ENCODE results near the gene GPRC5A. TPM values are rescaled to one million over a fixed set of nuclear protein-coding genes. Genes with fewer than 3 reads are reported as not detected.

The GPRC5A gene
- total and polyA plus RNA-seq, 2 of the 8 experiments (the other 6 are each of a cell fraction or from before 2014, with no cell fraction given): 1.0 to 1.4 TPM

GRCh38 chr12:12877153-12877768, 14.1 kb upstream of the GPRC5A start:
- H2BK5ac ChIP-seq (ENCODE audit: low read depth, low read length): no peak overlapping the region
- DNase-seq (ENCODE audit: low read depth in 1 of 2, low spot score in 2 of 2) (no peak), FAIRE-seq (no peak)
- no peak overlapping the region for H4K5ac ChIP-seq (ENCODE audit: insufficient read length, low read depth, low read length)
- no peaks in the 10 kb centered on the region for H3K27me3 ChIP-seq (replicated peaks in 1 of 4; ENCODE audit: control insufficient read depth in 3 of 4, extremely low read depth in 1 of 4, insufficient read depth in 3 of 4, low read length in 3 of 4)
- H3K4me3 ChIP-seq (ENCODE audit: extremely low read depth in 1 of 4, insufficient read depth in 2 of 4, low read depth in 3 of 4, low read length in 4 of 4): no peak overlapping the region
- no peak overlapping the region for H3K14ac ChIP-seq (ENCODE audit: insufficient read length)
- H3K56ac ChIP-seq (replicated peaks; ENCODE audit: insufficient read length, low read depth, low read length): no peak overlapping the region
- no peak overlapping the region for H2AFZ ChIP-seq (ENCODE audit: low read length)
- peaks cover 0 to 2% (median 0%) of the 10 kb centered on the region in 4 experiments; a peak in 2 of 8 replicates for H3K36me3 ChIP-seq (ENCODE audit: control insufficient read depth in 2 of 4, insufficient read depth in 4 of 4, low read length in 3 of 4)
- ChIA-PET POLR2A (ENCODE audit: partially characterized antibody) (interaction anchor here (0.7 kb wide), 1 partner anchor 189 kb away, joined by 3 read pairs; no protein-coding TSS in a partner anchor), CTCF (ENCODE audit: partially characterized antibody) (interaction anchor here (0.8 to 5.3 kb wide), 8 partner anchors 9 to 87 kb away, joined by 4 to 19 read pairs (median 5); partner anchors contain the start of gene GPRC5A)
- H3K23ac ChIP-seq (ENCODE audit: insufficient read length): no peak overlapping the region
- no peak overlapping the region for H4K91ac ChIP-seq (replicated peaks; ENCODE audit: insufficient read length, low read length)
- peak overlapping the region; percentile 61; the same call in 1 of the 2 replicates for H2BK20ac ChIP-seq (ENCODE audit: low read length)
- no peaks in the 10 kb centered on the region for H3K79me1 ChIP-seq (ENCODE audit: low read depth, low read length)
- no peak overlapping the region for H3K4ac ChIP-seq (replicated peaks; ENCODE audit: insufficient read length, low read depth, low read length)
- TF ChIP-seq CREB1 (IDR thresholded peaks at IDR 0.05) (no peak), SIN3A (conservative IDR thresholded peaks at IDR 0.05 in 1 of 2, IDR thresholded peaks at IDR 0.05 in 1 of 2; ENCODE audit: low read depth in 1 of 2, low read length in 2 of 2) (no peak), BACH1 (IDR thresholded peaks at IDR 0.05; ENCODE audit: low read length) (no peak), CBX5 (IDR thresholded peaks at IDR 0.05; ENCODE audit: low read depth, low read length) (no peak), EP300 (IDR thresholded peaks at IDR 0.05; ENCODE audit: borderline replicate concordance in 1 of 2, low read depth in 2 of 2, low read length in 2 of 2) (no peak), GTF2F1 (IDR thresholded peaks at IDR 0.05; ENCODE audit: borderline replicate concordance, low read depth, low read length) (no peak), RXRA (IDR thresholded peaks at IDR 0.05; ENCODE audit: insufficient read depth, low read depth, low read length) (no peak)
- no peak overlapping the region for H2BK120ac ChIP-seq (replicated peaks; ENCODE audit: low read depth, low read length)
- no peak overlapping the region for H3K27ac ChIP-seq (ENCODE audit: low read depth, low read length)
- no peaks in the 10 kb centered on the region for H3K9me3 ChIP-seq (ENCODE audit: insufficient read depth in 2 of 2, low read depth in 1 of 2, low read length in 1 of 2)
- no peaks in the 10 kb centered on the region for H4K20me1 ChIP-seq (replicated peaks in 1 of 2; ENCODE audit: control insufficient read depth in 1 of 2, insufficient read depth in 2 of 2, low read length in 2 of 2)
- no peak overlapping the region for H4K8ac ChIP-seq (ENCODE audit: extremely low read depth, insufficient read depth, low read length)
- peaks cover 3 to 9% (median 4%) of the 10 kb centered on the region in 4 experiments; a peak in 6 of 7 replicates for H3K4me1 ChIP-seq (replicated peaks in 1 of 4; ENCODE audit: control insufficient read depth in 3 of 4, insufficient read depth in 4 of 4, low read length in 3 of 4)
- no peak overlapping the region for H3K9ac ChIP-seq (replicated peaks in 1 of 4; ENCODE audit: extremely low read depth in 1 of 4, low read depth in 3 of 4, low read length in 3 of 4)
- WGBS, 2 experiments (ENCODE audit: extremely low coverage in 1 of 2, insufficient coverage in 1 of 2, insufficient read length in 1 of 2, insufficient replicate concordance in 2 of 2, low coverage in 1 of 2, low lambda C conversion rate in 2 of 2, missing lambda C conversion rate in 1 of 2): 88% methylated on average over 5 of the region's 5 CpGs; no CpG with 5 or more reads in 1 of the 2 experiments
- H3K4me2 ChIP-seq (ENCODE audit: insufficient read depth in 1 of 2, low read depth in 2 of 2, low read length in 2 of 2): no peak overlapping the region
- H3K79me2 ChIP-seq (ENCODE audit: control insufficient read depth in 1 of 2, insufficient read depth in 2 of 2, low read length in 2 of 2): no peaks in the 10 kb centered on the region
- no peak overlapping the region for H2BK12ac ChIP-seq (ENCODE audit: low read depth, low read length)
- H3K23me2 ChIP-seq (ENCODE audit: low read depth, low read length): no peaks in the 10 kb centered on the region
- H3K18ac ChIP-seq (ENCODE audit: extremely low read depth, low read length): no peak overlapping the region
- no peak overlapping the region for H2AK5ac ChIP-seq (ENCODE audit: low read depth, low read length)
- H2BK15ac ChIP-seq (ENCODE audit: low read length): peak overlapping the region; percentile 95; the same call in 1 of the 2 replicates
